HG03095 (cell line): ENCODE measurements around the gene TMOD1.
"Not testable (repeated sequence)": the region's sequence is repeated elsewhere in the genome, so short reads cannot be mapped to it uniquely, and the experiment has no call there.

Experiments
- ATAC-seq: cut with Tn5 transposase; IDR thresholded peaks from one replicate; pipeline ENCODE4 v1.9.1; 2021; ENCODE audit warnings: moderate library complexity; ENCODE audit not compliant: unreplicated experiment

The TMOD1 gene

GRCh38 chr9:97563458-97564135 lies 62.1 kb downstream of the TMOD1 start:
- no peak for ATAC-seq

- no peak for ATAC-seq
Measured at GRCh38 chr9:97564291-97565175, 63.1 kb downstream of the TMOD1 start.

GRCh38 chr9:97565262-97565661 lies 63.8 kb downstream of the TMOD1 start:
- ATAC-seq, result no peak

GRCh38 chr9:97567182-97567893 lies 65.9 kb downstream of the TMOD1 start:
- ATAC-seq, result no peak

- ATAC-seq, result no peak
Measured at GRCh38 chr9:97567894-97568202, 66.4 kb downstream of the TMOD1 start.

- ATAC-seq, result no peak
Measured at GRCh38 chr9:97568461-97569275, 67.2 kb downstream of the TMOD1 start.

- no peak for ATAC-seq
Measured at GRCh38 chr9:97570899-97571298, 69.4 kb downstream of the TMOD1 start.

GRCh38 chr9:97571664-97572063 lies 70.2 kb downstream of the TMOD1 start:
- no peak for ATAC-seq

- no peak for ATAC-seq
Measured at GRCh38 chr9:97572196-97572891, 70.9 kb downstream of the TMOD1 start.

- no peak for ATAC-seq
Measured at GRCh38 chr9:97572892-97573365, 71.5 kb downstream of the TMOD1 start.

GRCh38 chr9:97573482-97574073 lies 72.1 kb downstream of the TMOD1 start:
- ATAC-seq, result no peak

- not testable (repeated sequence) for ATAC-seq
Measured at GRCh38 chr9:97574101-97574571, 72.7 kb downstream of the TMOD1 start.

- not testable (repeated sequence) for ATAC-seq
Measured at GRCh38 chr9:97574921-97575672, 73.6 kb downstream of the TMOD1 start.

GRCh38 chr9:97575673-97576200 lies 74.3 kb downstream of the TMOD1 start:
- ATAC-seq, result no peak

- ATAC-seq, result no peak
Measured at GRCh38 chr9:97577051-97577450, 75.6 kb downstream of the TMOD1 start.

- ATAC-seq, result no peak
Measured at GRCh38 chr9:97578846-97579245, 77.4 kb downstream of the TMOD1 start.

- no peak for ATAC-seq
Measured at GRCh38 chr9:97579914-97580313, 78.4 kb downstream of the TMOD1 start.

- ATAC-seq, result not testable (repeated sequence)
Measured at GRCh38 chr9:97581590-97581989, 80.1 kb downstream of the TMOD1 start.

GRCh38 chr9:97584778-97585177 lies 83.3 kb downstream of the TMOD1 start:
- ATAC-seq, result not testable (repeated sequence)
